HG02970 (cell line): ENCODE results near the gene HEATR1.
"Not testable (repeated sequence)": the region's sequence is repeated elsewhere in the genome, so short reads cannot be mapped to it uniquely, and the experiment has no call there.

Source experiments
- ATAC-seq: cut with Tn5 transposase; IDR thresholded peaks from one replicate; pipeline ENCODE4 v1.9.1; 2021; ENCODE audit warnings: mild to moderate bottlenecking, moderate library complexity, moderate number of reproducible peaks; ENCODE audit not compliant: unreplicated experiment, low FRiP score

Gene HEATR1

GRCh38 chr1:236514703-236515442, 89.4 kb downstream of the HEATR1 start:
- no peak for ATAC-seq

GRCh38 chr1:236511735-236512418, 92.4 kb downstream of the HEATR1 start:
- no peak for ATAC-seq

- no peak for ATAC-seq
These were observed 94.5 kb downstream of the HEATR1 start for GRCh38 chr1:236509647-236510401.

GRCh38 chr1:236509203-236509602, 95.1 kb downstream of the HEATR1 start:
- ATAC-seq, result no peak

- ATAC-seq, result no peak
These were observed 95.7 kb downstream of the HEATR1 start for GRCh38 chr1:236508593-236509027.

- ATAC-seq, result no peak
These were observed 97.2 kb downstream of the HEATR1 start for GRCh38 chr1:236507022-236507700.

- not testable (repeated sequence) for ATAC-seq
These were observed 100.0 kb downstream of the HEATR1 start for GRCh38 chr1:236504338-236504737.

- no peak for ATAC-seq
These were observed 101.2 kb downstream of the HEATR1 start for GRCh38 chr1:236502972-236503639.

GRCh38 chr1:236502579-236502971, 101.7 kb downstream of the HEATR1 start:
- ATAC-seq, result no peak

GRCh38 chr1:236501093-236501492, 103.2 kb downstream of the HEATR1 start:
- ATAC-seq, result no peak
